Activated naive CD4-positive, alpha-beta T cell treated with anti-CD3 and anti-CD28 coated beads, Interleukin-2, amount 50 U/mL, for 24 hours (primary cell): Measurements from ENCODE around the gene C1orf21.

Experiments
- H3K27ac Mint-ChIP-seq: one replicate; pipeline ENCODE4 v1.8.0; 2021; ENCODE audit warnings: mild to moderate bottlenecking, mixed read lengths
- H3K27me3 Mint-ChIP-seq: one replicate; pipeline ENCODE4 v1.8.0; 2021; ENCODE audit warnings: mixed read lengths
- H3K36me3 Mint-ChIP-seq: one replicate; pipeline ENCODE4 v1.8.0; 2021; ENCODE audit warnings: mixed read lengths
- H3K4me1 Mint-ChIP-seq: one replicate; pipeline ENCODE4 v1.8.0; 2021; ENCODE audit warnings: mixed read lengths
- H3K4me3 Mint-ChIP-seq: one replicate; pipeline ENCODE4 v1.8.0; 2021; ENCODE audit warnings: mild to moderate bottlenecking, mixed read lengths
- H3K9me3 Mint-ChIP-seq: one replicate; pipeline ENCODE4 v1.8.0; 2021; ENCODE audit warnings: mixed read lengths

Gene C1orf21

GRCh38 chr1:184497959-184498723, 111.3 kb downstream of the C1orf21 start:
- no peaks in the 10 kb centered on the region for H3K36me3 Mint-ChIP-seq
- H3K4me1 Mint-ChIP-seq: no peaks in the 10 kb centered on the region
- H3K27ac Mint-ChIP-seq: no peak overlapping the region
- no peaks in the 10 kb centered on the region for H3K27me3 Mint-ChIP-seq
- H3K9me3 Mint-ChIP-seq: no peaks in the 10 kb centered on the region
- H3K4me3 Mint-ChIP-seq: no peak overlapping the region

- Mint-ChIP-seq H3K4me3 (no peak overlapping the region), H3K27ac (no peak overlapping the region), H3K27me3 (no peaks in the 10 kb centered on the region), H3K4me1 (no peaks in the 10 kb centered on the region), H3K36me3 (no peaks in the 10 kb centered on the region), H3K9me3 (no peaks in the 10 kb centered on the region)
Measured at GRCh38 chr1:184499616-184500015, 112.8 kb downstream of the C1orf21 start.

- H3K4me1 Mint-ChIP-seq: no peaks in the 10 kb centered on the region
- no peaks in the 10 kb centered on the region for H3K36me3 Mint-ChIP-seq
- H3K27me3 Mint-ChIP-seq: no peaks in the 10 kb centered on the region
- H3K9me3 Mint-ChIP-seq: no peaks in the 10 kb centered on the region
- H3K4me3 Mint-ChIP-seq: no peak overlapping the region
- H3K27ac Mint-ChIP-seq: no peak overlapping the region
Measured at GRCh38 chr1:184502161-184502560, 115.3 kb downstream of the C1orf21 start.

GRCh38 chr1:184503221-184503749, 116.5 kb downstream of the C1orf21 start:
- H3K9me3 Mint-ChIP-seq: no peaks in the 10 kb centered on the region
- no peaks in the 10 kb centered on the region for H3K27me3 Mint-ChIP-seq
- no peaks in the 10 kb centered on the region for H3K4me1 Mint-ChIP-seq
- H3K36me3 Mint-ChIP-seq: no peaks in the 10 kb centered on the region
- no peak overlapping the region for H3K27ac Mint-ChIP-seq
- no peak overlapping the region for H3K4me3 Mint-ChIP-seq

GRCh38 chr1:184504040-184504954, 117.5 kb downstream of the C1orf21 start:
- H3K9me3 Mint-ChIP-seq: no peaks in the 10 kb centered on the region
- no peak overlapping the region for H3K4me3 Mint-ChIP-seq
- H3K4me1 Mint-ChIP-seq: no peaks in the 10 kb centered on the region
- no peaks in the 10 kb centered on the region for H3K27me3 Mint-ChIP-seq
- H3K36me3 Mint-ChIP-seq: no peaks in the 10 kb centered on the region
- no peak overlapping the region for H3K27ac Mint-ChIP-seq

GRCh38 chr1:184504955-184505338, 118.1 kb downstream of the C1orf21 start:
- H3K4me3 Mint-ChIP-seq: no peak overlapping the region
- no peaks in the 10 kb centered on the region for H3K4me1 Mint-ChIP-seq
- no peaks in the 10 kb centered on the region for H3K9me3 Mint-ChIP-seq
- no peak overlapping the region for H3K27ac Mint-ChIP-seq
- H3K36me3 Mint-ChIP-seq: no peaks in the 10 kb centered on the region
- no peaks in the 10 kb centered on the region for H3K27me3 Mint-ChIP-seq

- no peaks in the 10 kb centered on the region for H3K27me3 Mint-ChIP-seq
- no peaks in the 10 kb centered on the region for H3K36me3 Mint-ChIP-seq
- no peaks in the 10 kb centered on the region for H3K4me1 Mint-ChIP-seq
- H3K9me3 Mint-ChIP-seq: no peaks in the 10 kb centered on the region
- no peak overlapping the region for H3K27ac Mint-ChIP-seq
- H3K4me3 Mint-ChIP-seq: no peak overlapping the region
Measured at GRCh38 chr1:184506481-184506880, 119.7 kb downstream of the C1orf21 start.

- Mint-ChIP-seq H3K4me1 (no peaks in the 10 kb centered on the region), H3K27ac (no peak overlapping the region), H3K36me3 (no peaks in the 10 kb centered on the region), H3K27me3 (no peaks in the 10 kb centered on the region), H3K4me3 (no peak overlapping the region), H3K9me3 (no peaks in the 10 kb centered on the region)
Measured at GRCh38 chr1:184507165-184507564, 120.3 kb downstream of the C1orf21 start.

- no peaks in the 10 kb centered on the region for H3K36me3 Mint-ChIP-seq
- no peaks in the 10 kb centered on the region for H3K4me1 Mint-ChIP-seq
- H3K9me3 Mint-ChIP-seq: no peaks in the 10 kb centered on the region
- H3K4me3 Mint-ChIP-seq: no peak overlapping the region
- no peaks in the 10 kb centered on the region for H3K27me3 Mint-ChIP-seq
- H3K27ac Mint-ChIP-seq: no peak overlapping the region
Measured at GRCh38 chr1:184507604-184508280, 120.9 kb downstream of the C1orf21 start.

- H3K27me3 Mint-ChIP-seq: no peaks in the 10 kb centered on the region
- no peaks in the 10 kb centered on the region for H3K36me3 Mint-ChIP-seq
- no peak overlapping the region for H3K4me3 Mint-ChIP-seq
- H3K27ac Mint-ChIP-seq: no peak overlapping the region
- H3K9me3 Mint-ChIP-seq: no peaks in the 10 kb centered on the region
- H3K4me1 Mint-ChIP-seq: no peaks in the 10 kb centered on the region
Measured at GRCh38 chr1:184509105-184509504, 122.3 kb downstream of the C1orf21 start.

- no peaks in the 10 kb centered on the region for H3K4me1 Mint-ChIP-seq
- no peak overlapping the region for H3K4me3 Mint-ChIP-seq
- H3K36me3 Mint-ChIP-seq: no peaks in the 10 kb centered on the region
- no peak overlapping the region for H3K27ac Mint-ChIP-seq
- H3K27me3 Mint-ChIP-seq: no peaks in the 10 kb centered on the region
- no peaks in the 10 kb centered on the region for H3K9me3 Mint-ChIP-seq
Measured at GRCh38 chr1:184510110-184510509, 123.3 kb downstream of the C1orf21 start.

- H3K9me3 Mint-ChIP-seq: no peaks in the 10 kb centered on the region
- no peaks in the 10 kb centered on the region for H3K4me1 Mint-ChIP-seq
- peaks cover 2% of the 10 kb centered on the region for H3K27me3 Mint-ChIP-seq
- H3K4me3 Mint-ChIP-seq: no peak overlapping the region
- no peak overlapping the region for H3K27ac Mint-ChIP-seq
- H3K36me3 Mint-ChIP-seq: no peaks in the 10 kb centered on the region
Measured at GRCh38 chr1:184512724-184513123, 125.9 kb downstream of the C1orf21 start.

- Mint-ChIP-seq H3K27me3 (peaks cover 2% of the 10 kb centered on the region), H3K9me3 (no peaks in the 10 kb centered on the region), H3K36me3 (no peaks in the 10 kb centered on the region), H3K4me1 (no peaks in the 10 kb centered on the region), H3K27ac (no peak overlapping the region), H3K4me3 (no peak overlapping the region)
Measured at GRCh38 chr1:184513421-184513820, 126.6 kb downstream of the C1orf21 start.

- Mint-ChIP-seq H3K36me3 (no peaks in the 10 kb centered on the region), H3K4me3 (no peak overlapping the region), H3K4me1 (no peaks in the 10 kb centered on the region), H3K27me3 (peaks cover 5% of the 10 kb centered on the region), H3K27ac (no peak overlapping the region), H3K9me3 (no peaks in the 10 kb centered on the region)
Measured at GRCh38 chr1:184513966-184514365, 127.1 kb downstream of the C1orf21 start.

GRCh38 chr1:184514447-184514846, 127.6 kb downstream of the C1orf21 start:
- Mint-ChIP-seq H3K4me3 (no peak overlapping the region), H3K27ac (no peak overlapping the region), H3K4me1 (no peaks in the 10 kb centered on the region), H3K36me3 (no peaks in the 10 kb centered on the region), H3K27me3 (peaks cover 5% of the 10 kb centered on the region), H3K9me3 (no peaks in the 10 kb centered on the region)
